K562 (cell line): Measurements from ENCODE around the gene ARPC2. TPM values are rescaled to one million over a fixed set of nuclear protein-coding genes. Genes with fewer than 3 reads are reported as not detected.

ENCODE experiments used
- ATAC-seq: fragments of 200-7000 bp; cut with Tn5 transposase; 3 replicates; pipeline ENCODE4 v1.9.1; 2020; ENCODE audit warnings: moderate library complexity
- BruUV-seq: library from RNA; stranded (reverse); fragments of 400-500 nt; replicated peaks from 2 replicates; lab custom pipeline; 2021; lab: Mats Ljungman, UMichigan
- CTCF ChIA-PET: fragments of 300-600 bp; formaldehyde crosslinking; extraction: SDS; loops from one replicate; lab custom pipeline; 2021; ENCODE audit warnings: low intra/inter-chr PET ratio; lab: Yijun Ruan, JAX
- POLR2A ChIA-PET: fragments of 300-600, 350-650 bp; sonication (Branson Sonifier 250); formaldehyde crosslinking; extraction: SDS; loops from one replicate; lab custom pipeline; 2021; ENCODE audit warnings: antibody characterized with exemption, inconsistent platforms; lab: Yijun Ruan, JAX
- DNase-seq, 4 experiments: peaks; one replicate each; pipeline versions ENCODE4 v3.0.0 to v3.0.0-alpha.2; 2011 to 2018; ENCODE audit warnings: low spot score in 3 of 4, mixed read lengths in 3 of 4; ENCODE audit errors: extremely low read depth in 1 of 4
- FAIRE-seq: peaks from 2 replicates; lab custom pipeline; 2011; peaks lifted over from hg19 to GRCh38; lab: Jason Lieb, UNC
- H2AFZ ChIP-seq: 2 replicates; pipeline ENCODE4 v1.6.0; 2011; ENCODE audit warnings: low read depth, low read length, control low read depth, inconsistent platforms
- H3K27ac ChIP-seq: fragments of 200-600 bp; 3 replicates; pipeline ENCODE4 v1.8.0; 2011; ENCODE audit warnings: low read depth, mild to moderate bottlenecking, control low read depth, inconsistent platforms, low read length, moderate library complexity, mixed read lengths; ENCODE audit errors: extremely low read depth
- H3K27me3 ChIP-seq, 2 experiments: fragments of 300-600 bp in 1 of 2; 2 replicates in 1 of 2; 3 replicates in 1 of 2; pipeline versions ENCODE4 v1.6.0 to v1.8.0; 2011; ENCODE audit warnings: inconsistent platforms in 2 of 2, low read length in 2 of 2, mild to moderate bottlenecking in 1 of 2, mixed read lengths in 1 of 2, moderate library complexity in 1 of 2; ENCODE audit not compliant: control insufficient read depth in 2 of 2, insufficient read depth in 2 of 2
- H3K36me3 ChIP-seq: fragments of 300-600 bp; 3 replicates; pipeline ENCODE4 v1.8.0; 2011; ENCODE audit warnings: mild to moderate bottlenecking, low read length, inconsistent platforms; ENCODE audit not compliant: control insufficient read depth, insufficient read depth
- H3K4me1 ChIP-seq, 2 experiments: fragments of 200-600 bp in 1 of 2; replicated peaks in 1 of 2; 2 replicates in 1 of 2; 3 replicates in 1 of 2; pipeline versions ENCODE4 v1.5.1 to v1.8.0; 2011; ENCODE audit warnings: inconsistent platforms in 2 of 2, low read length in 2 of 2, mild to moderate bottlenecking in 1 of 2, mixed read lengths in 1 of 2, moderate library complexity in 1 of 2; ENCODE audit not compliant: control insufficient read depth in 2 of 2, insufficient read depth in 2 of 2
- H3K4me2 ChIP-seq: 2 replicates; pipeline ENCODE4 v1.6.1; 2011; ENCODE audit warnings: low read length, control low read depth, inconsistent platforms, mixed read lengths; ENCODE audit not compliant: insufficient read depth
- H3K4me3 ChIP-seq: fragments of 200-600 bp; sonication (generic), shearing (Covaris generic); 2 replicates; pipeline ENCODE4 v1.5.1; 2016; ENCODE audit warnings: control low read depth, inconsistent platforms
- H3K79me2 ChIP-seq: fragments of 200-600 bp; 3 replicates; pipeline ENCODE4 v1.8.0; 2011; ENCODE audit warnings: low read length, inconsistent platforms; ENCODE audit not compliant: control insufficient read depth, insufficient read depth
- H3K9ac ChIP-seq, 2 experiments: 2 replicates each; pipeline versions ENCODE4 v1.6.0 to v1.6.1; 2011; ENCODE audit warnings: low read depth in 2 of 2, low read length in 2 of 2, control low read depth in 1 of 2, inconsistent platforms in 1 of 2, mild to moderate bottlenecking in 1 of 2, mixed read lengths in 1 of 2; ENCODE audit not compliant: insufficient read depth in 1 of 2
- H3K9me1 ChIP-seq: one replicate; pipeline ENCODE4 v1.6.0; 2011; ENCODE audit warnings: inconsistent platforms, mild to moderate bottlenecking, low read length, moderate library complexity; ENCODE audit not compliant: control insufficient read depth, insufficient read depth
- H3K9me3 ChIP-seq: replicated peaks from 2 replicates; pipeline ENCODE4 v1.5.1; 2011; ENCODE audit warnings: low read depth, low read length, inconsistent platforms; ENCODE audit not compliant: control insufficient read depth, insufficient read depth
- H4K20me1 ChIP-seq: replicated peaks from 2 replicates; pipeline ENCODE4 v1.6.1; 2011; ENCODE audit warnings: low read length, inconsistent platforms, mixed read lengths; ENCODE audit not compliant: control insufficient read depth, insufficient read depth
- CLOCK ChIP-seq: fragments of 250-450 bp; sonication (Bioruptor Pico); IDR thresholded peaks from 2 replicates; pipeline ENCODE4 v1.4.0; 2020; ENCODE audit warnings: mild to moderate bottlenecking, moderate library complexity, borderline replicate concordance
- KDM4B ChIP-seq, 2 experiments: fragments of 450-650 bp in 1 of 2; sonication (generic) in 1 of 2; IDR thresholded peaks; 2 replicates each; pipeline ENCODE4 v1.6.1; 2016 to 2017; ENCODE audit warnings: borderline replicate concordance in 2 of 2, antibody characterized with exemption in 1 of 2, low read depth in 1 of 2, mild to moderate bottlenecking in 1 of 2
- SOX6 ChIP-seq: fragments of 450-650 bp; IDR thresholded peaks from 2 replicates; pipeline ENCODE4 v1.6.1; 2014; ENCODE audit warnings: mild to moderate bottlenecking
- ZKSCAN8 ChIP-seq: fragments of 200-800 bp; sonication (Bioruptor generic); IDR thresholded peaks from 2 replicates; pipeline ENCODE4 v1.6.1; 2016; ENCODE audit warnings: missing genetic modification characterization, missing compliant biosample characterization
- ZNF639 ChIP-seq, 2 experiments: fragments of 200-800 bp in 1 of 2; sonication (Bioruptor generic) in 1 of 2; sonication (generic) in 1 of 2; formaldehyde crosslinking in 1 of 2; IDR thresholded peaks in 1 of 2; conservative IDR thresholded peaks in 1 of 2; 2 replicates each; pipeline versions ENCODE4 v1.5.0 to v1.6.1; 2016 to 2020; ENCODE audit warnings: missing compliant biosample characterization in 1 of 2, missing genetic modification characterization in 1 of 2, missing genetic modification reagents in 1 of 2
- WGBS: fragments of 100-300 bp; shearing (Covaris generic); methylation state at CpG from one replicate; pipeline ENCODE4 v1.1.6; 2016; ENCODE audit warnings: low coverage, mixed read lengths; ENCODE audit not compliant: insufficient coverage; ENCODE audit errors: missing lambda C conversion rate; 5-methylcytosine and 5-hydroxymethylcytosine counted together
- in situ Hi-C: fragments of 300-500 bp; cut with MboI; formaldehyde crosslinking; loops from 4 replicates; pipeline ENCODE4 v1.15.0; 2018; ENCODE audit warnings: inconsistent platforms, mixed read lengths
- intact Hi-C: fragments of 100-400 bp; cut with micrococcal nuclease; formaldehyde crosslinking; loops from 2 replicates; pipeline ENCODE4 v1.14.2; 2022
- polyA plus RNA-seq, 8 experiments: library from polyadenylated mRNA; depleted of rRNA in 4 of 8; stranded (reverse) in 5 of 8; unstranded in 3 of 8; fragments of >200 nt; fragmentation: Nextera tagmentation in 2 of 8; fragmentation: Illumina TruSeq in 1 of 8; extraction: Ambion mirVana in 2 of 8; extraction: Trizol in 1 of 8; gene quantifications; 2 replicates each; pipeline versions ENCODE4 v1.2.1 to v1.2.3, GENCODE V29; 2011 to 2014; ENCODE audit warnings: inconsistent platforms in 1 of 8, missing spikeins in 1 of 8
- total RNA-seq, 7 experiments: library from RNA; depleted of rRNA in 6 of 7; stranded (reverse); fragments of >200 nt in 6 of 7; fragmentation: Illumina TruSeq in 2 of 7; extraction: Trizol in 2 of 7; gene quantifications; 2 replicates each; pipeline versions ENCODE4 v1.2.1 to v1.2.3, GENCODE V29; 2011 to 2021; ENCODE audit warnings: low replicate concordance in 1 of 7
- TF ChIP-seq, protein P1 (sequence below): fragments of 250-450 bp; sonication (Bioruptor Pico); IDR thresholded peaks from 2 replicates; pipeline ENCODE4 v1.8.0; 2021; ENCODE audit warnings: moderate library complexity, mild to moderate bottlenecking, inconsistent platforms

The ARPC2 gene
- total and polyA plus RNA-seq, 9 of the 15 experiments (the other 6 are each of a cell fraction or from before 2014, with no cell fraction given) = 81.9 to 187 (median 103) TPM

GRCh38 chr2:218226903-218227302, 9.9 kb downstream of the ARPC2 start:
- POLR2A ChIA-PET = interaction anchor here (0.8 to 1.4 kb wide), 2 partner anchors 9 to 15 kb away, joined by 4 to 5 read pairs; no protein-coding TSS in a partner anchor
- BruUV-seq = no TSS peak
- H3K79me2 ChIP-seq = peaks cover 14% of the 10 kb centered on the region
- H2AFZ ChIP-seq = no peak overlapping the region
- no peaks in the 10 kb centered on the region for H3K27me3 ChIP-seq
- peaks cover 0 to 9% of the 10 kb centered on the region in 2 experiments; a peak in 3 of 5 replicates for H3K4me1 ChIP-seq
- no peak overlapping the region for H3K4me3 ChIP-seq
- ATAC-seq (no peak), DNase-seq (no peak), FAIRE-seq (no peak)
- in situ Hi-C loops (no loop called here), intact Hi-C loops (no loop called here)
- H3K36me3 ChIP-seq = peaks cover 65% of the 10 kb centered on the region
- CTCF ChIA-PET = no interaction called here
- H3K9ac ChIP-seq = no peak overlapping the region
- no peak overlapping the region for H3K27ac ChIP-seq
- H3K9me3 ChIP-seq = no peaks in the 10 kb centered on the region
- 78% methylated on average over 3 of the region's 3 CpGs for WGBS
- no peak for TF ChIP-seq CLOCK
- no peak for TF ChIP-seq KDM4B (IDR thresholded peaks at IDR 0.05; ENCODE audit: borderline replicate concordance in 2 of 2, low read depth in 1 of 2)
- no peak for TF ChIP-seq ZNF639 (CRISPR knock-in tag; conservative IDR thresholded peaks at IDR 0.05 in 1 of 2, IDR thresholded peaks at IDR 0.05 in 1 of 2)
- no peak for TF ChIP-seq SOX6
- TF ChIP-seq, protein P1, sequence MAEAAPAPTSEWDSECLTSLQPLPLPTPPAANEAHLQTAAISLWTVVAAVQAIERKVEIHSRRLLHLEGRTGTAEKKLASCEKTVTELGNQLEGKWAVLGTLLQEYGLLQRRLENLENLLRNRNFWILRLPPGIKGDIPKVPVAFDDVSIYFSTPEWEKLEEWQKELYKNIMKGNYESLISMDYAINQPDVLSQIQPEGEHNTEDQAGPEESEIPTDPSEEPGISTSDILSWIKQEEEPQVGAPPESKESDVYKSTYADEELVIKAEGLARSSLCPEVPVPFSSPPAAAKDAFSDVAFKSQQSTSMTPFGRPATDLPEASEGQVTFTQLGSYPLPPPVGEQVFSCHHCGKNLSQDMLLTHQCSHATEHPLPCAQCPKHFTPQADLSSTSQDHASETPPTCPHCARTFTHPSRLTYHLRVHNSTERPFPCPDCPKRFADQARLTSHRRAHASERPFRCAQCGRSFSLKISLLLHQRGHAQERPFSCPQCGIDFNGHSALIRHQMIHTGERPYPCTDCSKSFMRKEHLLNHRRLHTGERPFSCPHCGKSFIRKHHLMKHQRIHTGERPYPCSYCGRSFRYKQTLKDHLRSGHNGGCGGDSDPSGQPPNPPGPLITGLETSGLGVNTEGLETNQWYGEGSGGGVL (CRISPR knock-in tag) = no peak
- no peak for TF ChIP-seq ZKSCAN8 (CRISPR knock-in tag)
- H3K4me2 ChIP-seq = no peak overlapping the region
- H3K9me1 ChIP-seq = no peaks in the 10 kb centered on the region
- H4K20me1 ChIP-seq = no peaks in the 10 kb centered on the region
